Right cardiac atrium (tissue), 5 donors: ENCODE data around the gene ATG10. TPM values are rescaled to one million over a fixed set of nuclear protein-coding genes. Genes with fewer than 3 reads are reported as not detected.

Experiments
- ATAC-seq, 2 donors: fragments of 200-7000 bp; cut with Tn5 transposase; one replicate each; pipeline versions ENCODE4 v1.8.0 to v1.9.1; 2020; ENCODE audit warnings: moderate library complexity in 2 of 2, mild to moderate bottlenecking in 1 of 2
- DNase-seq, 3 donors: peaks; one replicate each; pipeline ENCODE4 v3.0.0-alpha.2; 2020
- H3K27ac ChIP-seq: one replicate; pipeline ENCODE4 v1.5.1; 2013; ENCODE audit warnings: mild to moderate bottlenecking, low read length, control low read depth, moderate library complexity
- H3K27me3 ChIP-seq: one replicate; pipeline ENCODE4 v1.6.1; 2013; ENCODE audit not compliant: control insufficient read depth, insufficient read depth
- H3K4me1 ChIP-seq: one replicate; pipeline ENCODE4 v1.6.1; 2013; ENCODE audit warnings: low read length; ENCODE audit not compliant: control insufficient read depth, insufficient read depth
- H3K4me3 ChIP-seq: one replicate; pipeline ENCODE4 v1.5.1; 2013; ENCODE audit warnings: low read length, control low read depth
- H3K9me3 ChIP-seq: one replicate; pipeline ENCODE4 v1.6.1; 2013; ENCODE audit warnings: low read length; ENCODE audit not compliant: control insufficient read depth
- WGBS: extraction: QIAGEN DNeasy Blood & Tissue Kit; methylation state at CpG from one replicate; pipeline ENCODE4 v1.1.7; 2013; 5-methylcytosine and 5-hydroxymethylcytosine counted together
- intact Hi-C, 4 donors: fragments of 100-400 bp; cut with DNase I; formaldehyde crosslinking; loops; one replicate each; pipeline versions ENCODE4 v1.11.0 to v1.14.0; 2022 to 2023
- polyA plus RNA-seq: library from polyadenylated mRNA; stranded (reverse); fragments of 200-250 nt; gene quantifications from one replicate; pipeline ENCODE4 v1.2.3, GENCODE V29; 2013
- total RNA-seq, 4 donors: library from RNA; stranded (reverse); fragmentation: NEBNext Ultra II Directional; extraction: Animal tissue kit (Norgen Biotek cat#: 25700); gene quantifications; one replicate each; pipeline ENCODE4 v1.2.1, GENCODE V29; 2021
- donor health status: healthy with polysubstance abuse.
- donor health status: DM: no; HTN: yes; CAD: no.
- donor health status: DM: no; HTN: no; CAD: no.
- donor health status: DM: no; HTN: yes; CAD: no; lungs with severe emphysema.
- donor health status: DM: yes; HTN: yes; CAD: no.

ATG10 gene
- total and polyA plus RNA-seq, 5 donors: 4.8 to 7.6 (median 5.3) TPM

GRCh38 chr5:82301190-82301589 lies 329.4 kb downstream of the ATG10 start:
- WGBS: 95% methylated on average over 3 of the region's 3 CpGs
- intact Hi-C loops: no loop called here
- DNase-seq (no peak), ATAC-seq (no peak)
- Histone ChIP-seq H3K4me1 (no peaks in the 10 kb centered on the region), H3K27me3 (no peaks in the 10 kb centered on the region), H3K27ac (no peak overlapping the region), H3K9me3 (no peaks in the 10 kb centered on the region), H3K4me3 (no peak overlapping the region)

Other genes starting within 250 kb of the ATG10 start
- 10 to 100 TPM; 50.6 to 57.8 (median 54.1) TPM for gene SSBP2, start 220.9 kb upstream of the ATG10 start, total RNA-seq
- gene SSBP2, start 220.9 kb upstream of the ATG10 start, polyA plus RNA-seq: 31.9 TPM